GM12878 (cell line): ENCODE measurements around the gene TEKT5. TPM values are rescaled to one million over a fixed set of nuclear protein-coding genes. Genes with fewer than 3 reads are reported as not detected.

Experiments
- BCL11A ChIP-seq: IDR thresholded peaks from 2 replicates; pipeline ENCODE4 v1.6.1; 2011; ENCODE audit warnings: low read depth, low read length
- CBX5 ChIP-seq: sonication (generic); IDR thresholded peaks from 2 replicates; pipeline ENCODE4 v1.6.1; 2016; ENCODE audit warnings: low read depth, moderate library complexity, mild to moderate bottlenecking, inconsistent platforms
- CEBPB ChIP-seq, 2 experiments: fragments of 150-350 bp in 1 of 2; IDR thresholded peaks; 2 replicates each; pipeline ENCODE4 v1.6.1; 2012 to 2014; ENCODE audit warnings: low read depth in 2 of 2, low read length in 2 of 2, borderline replicate concordance in 1 of 2, inconsistent platforms in 1 of 2
- CREM ChIP-seq: IDR thresholded peaks from 2 replicates; pipeline ENCODE4 v1.6.1; 2014; ENCODE audit warnings: antibody characterized with exemption, low read depth
- EGR1 ChIP-seq, 2 experiments: IDR thresholded peaks; 1 replicate in 1 of 2; 2 replicates in 1 of 2; pipeline ENCODE4 v1.6.1; 2011 to 2012; ENCODE audit warnings: low read depth in 2 of 2, low read length in 2 of 2, borderline replicate concordance in 1 of 2, mild to moderate bottlenecking in 1 of 2, moderate library complexity in 1 of 2
- HDAC6 ChIP-seq: fragments of 200-600 bp; sonication (generic); IDR thresholded peaks from one replicate; pipeline ENCODE4 v1.8.0; 2017; ENCODE audit warnings: antibody characterized with exemption; ENCODE audit not compliant: unreplicated experiment
- JUND ChIP-seq: IDR thresholded peaks from 2 replicates; pipeline ENCODE4 v1.6.1; 2012; ENCODE audit warnings: low read depth, mild to moderate bottlenecking, low read length, improper control_type of control experiment, moderate library complexity
- KDM1A ChIP-seq: fragments of 200-600 bp; sonication (generic); IDR thresholded peaks from 2 replicates; pipeline ENCODE4 v1.6.1; 2016; ENCODE audit warnings: borderline replicate concordance
- MYC ChIP-seq: IDR thresholded peaks from 2 replicates; pipeline ENCODE4 v1.6.1; 2011; ENCODE audit warnings: mild to moderate bottlenecking, low read length, moderate library complexity, inconsistent platforms; ENCODE audit not compliant: insufficient read depth, insufficient replicate concordance, insufficient read length, severe bottlenecking
- NFYA ChIP-seq: IDR thresholded peaks from 2 replicates; pipeline ENCODE4 v1.6.1; 2011; ENCODE audit warnings: low read depth, mild to moderate bottlenecking, low read length, improper control_type of control experiment, borderline replicate concordance
- NFYB ChIP-seq: IDR thresholded peaks from 2 replicates; pipeline ENCODE4 v1.6.1; 2011; ENCODE audit warnings: low read depth, mild to moderate bottlenecking, low read length, improper control_type of control experiment, moderate library complexity; ENCODE audit not compliant: insufficient read depth
- RB1 ChIP-seq: fragments of 450-650 bp; formaldehyde crosslinking; IDR thresholded peaks from 2 replicates; pipeline ENCODE4 v1.6.1; 2017; ENCODE audit warnings: mild to moderate bottlenecking, borderline replicate concordance
- SIN3A ChIP-seq: IDR thresholded peaks from 2 replicates; pipeline ENCODE4 v1.6.1; 2012; ENCODE audit warnings: low read depth, low read length, improper control_type of control experiment
- SIX5 ChIP-seq: IDR thresholded peaks from 2 replicates; pipeline ENCODE4 v1.6.1; 2011; ENCODE audit warnings: mild to moderate bottlenecking, low read depth, low read length, moderate library complexity; ENCODE audit not compliant: severe bottlenecking
- SMAD1 ChIP-seq: fragments of 450-650 bp; IDR thresholded peaks from 2 replicates; pipeline ENCODE4 v1.6.1; 2018; ENCODE audit warnings: mild to moderate bottlenecking, low read depth; ENCODE audit not compliant: partially characterized antibody
- ZNF24 ChIP-seq: fragments of 450-650 bp; IDR thresholded peaks from 2 replicates; pipeline ENCODE4 v1.6.1; 2017; ENCODE audit warnings: antibody characterized with exemption, mild to moderate bottlenecking
- polyA plus RNA-seq, 11 experiments: library from polyadenylated mRNA; depleted of rRNA in 4 of 11; unstranded in 6 of 11; stranded (reverse) in 5 of 11; fragments of >200 nt; fragmentation: Nextera tagmentation in 4 of 11; fragmentation: Illumina TruSeq in 1 of 11; extraction: Ambion mirVana in 4 of 11; extraction: Trizol in 1 of 11; gene quantifications; 1 replicate in 1 of 11; 2 replicates in 10 of 11; pipeline versions ENCODE4 v1.2.1 to v1.2.3, GENCODE V29; 2011 to 2016; ENCODE audit warnings: inconsistent platforms in 2 of 11, missing spikeins in 2 of 11, low read depth in 1 of 11
- total RNA-seq, 4 experiments: library from RNA; depleted of rRNA in 3 of 4; stranded (reverse); fragments of >200 nt in 3 of 4; fragmentation: Illumina TruSeq in 1 of 4; extraction: Trizol in 1 of 4; gene quantifications; 2 replicates each; pipeline versions ENCODE4 v1.2.1 to v1.2.3, GENCODE V29; 2013 to 2021
- TF ChIP-seq, protein P1 (sequence below): fragments of 450-650 bp; formaldehyde crosslinking; IDR thresholded peaks from 2 replicates; pipeline ENCODE4 v1.4.0; 2022; ENCODE audit warnings: mild to moderate bottlenecking, moderate library complexity
- TF ChIP-seq, protein P2 (sequence below): fragments of 450-650 bp; formaldehyde crosslinking; IDR thresholded peaks from 2 replicates; pipeline ENCODE4 v1.4.0; 2020; ENCODE audit warnings: mild to moderate bottlenecking, moderate library complexity
- TF ChIP-seq, protein P3 (sequence below): fragments of 450-650 bp; IDR thresholded peaks from 2 replicates; pipeline ENCODE4 v1.6.1; 2017; ENCODE audit warnings: antibody characterized with exemption, mild to moderate bottlenecking, moderate library complexity

Gene TEKT5
- total and polyA plus RNA-seq, 10 of the 15 experiments (the other 5 are each of a cell fraction or from before 2014, with no cell fraction given), result 0.19 to 2.2 (median 0.68) TPM; not detected in 1

DNA sequence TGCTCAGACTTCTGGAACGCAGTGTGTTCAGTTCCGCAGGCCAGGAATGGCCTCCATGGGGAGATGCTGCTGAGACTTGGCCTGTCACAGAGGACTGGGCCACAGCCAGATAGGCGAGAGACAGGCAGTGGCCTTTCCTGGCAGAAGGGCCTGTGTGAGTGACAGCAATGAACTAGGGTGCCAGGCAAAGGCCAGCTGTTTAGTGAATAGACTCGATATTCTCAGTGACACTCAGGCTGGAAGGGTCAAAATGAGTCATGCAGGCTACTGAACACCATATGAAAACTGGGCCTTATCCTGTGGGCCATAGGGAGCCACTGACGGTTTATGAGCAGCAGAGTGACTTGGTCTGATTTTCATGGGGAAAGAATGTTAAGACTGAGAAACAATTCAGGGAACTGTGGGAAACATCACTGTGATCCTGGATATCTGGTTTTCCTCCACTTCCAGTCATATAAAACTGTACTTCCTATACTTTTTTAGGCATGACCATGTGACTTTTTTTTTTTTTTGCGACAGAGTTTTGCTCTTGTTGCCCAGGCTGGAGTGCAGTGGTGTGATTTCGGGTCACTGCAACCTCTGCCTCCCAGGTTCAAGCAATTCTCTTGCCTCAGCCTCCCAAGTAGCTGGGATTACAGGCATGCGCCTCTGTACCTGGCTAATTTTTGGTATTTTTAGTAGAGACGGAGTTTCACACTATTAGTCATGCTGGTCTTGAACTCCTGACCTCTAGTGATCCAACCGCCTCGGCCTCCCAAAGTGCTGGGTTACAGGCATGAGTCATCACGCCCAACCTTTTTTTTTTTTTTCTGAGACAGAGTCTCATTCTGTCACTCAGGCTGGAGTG is 43.7 kb upstream of the TEKT5 start (continued):
- TF ChIP-seq CEBPB (IDR thresholded peaks at IDR 0.05; ENCODE audit: borderline replicate concordance in 1 of 2, low read depth in 2 of 2, low read length in 2 of 2) (no peak), BCL11A (peak; percentile 49), MYC (no peak), NFYB (no peak), SMAD1 (no peak), NFYA (no peak), RB1 (no peak), HDAC6 (no peak), SIN3A (no peak), CBX5 (peak; percentile 17; the same call in 1 of the 2 replicates), EGR1 (IDR thresholded peaks at IDR 0.05; ENCODE audit: borderline replicate concordance in 1 of 2, low read depth in 2 of 2, low read length in 2 of 2) (peak in 1 of 2 experiments; percentile 33; a peak in 1 of 3 replicates), CREM (peak; percentile 73), SIX5 (no peak), ZNF24 (no peak), JUND (peak; percentile 65; the same call in 1 of the 2 replicates), KDM1A (no peak)
- TF ChIP-seq, protein P1, sequence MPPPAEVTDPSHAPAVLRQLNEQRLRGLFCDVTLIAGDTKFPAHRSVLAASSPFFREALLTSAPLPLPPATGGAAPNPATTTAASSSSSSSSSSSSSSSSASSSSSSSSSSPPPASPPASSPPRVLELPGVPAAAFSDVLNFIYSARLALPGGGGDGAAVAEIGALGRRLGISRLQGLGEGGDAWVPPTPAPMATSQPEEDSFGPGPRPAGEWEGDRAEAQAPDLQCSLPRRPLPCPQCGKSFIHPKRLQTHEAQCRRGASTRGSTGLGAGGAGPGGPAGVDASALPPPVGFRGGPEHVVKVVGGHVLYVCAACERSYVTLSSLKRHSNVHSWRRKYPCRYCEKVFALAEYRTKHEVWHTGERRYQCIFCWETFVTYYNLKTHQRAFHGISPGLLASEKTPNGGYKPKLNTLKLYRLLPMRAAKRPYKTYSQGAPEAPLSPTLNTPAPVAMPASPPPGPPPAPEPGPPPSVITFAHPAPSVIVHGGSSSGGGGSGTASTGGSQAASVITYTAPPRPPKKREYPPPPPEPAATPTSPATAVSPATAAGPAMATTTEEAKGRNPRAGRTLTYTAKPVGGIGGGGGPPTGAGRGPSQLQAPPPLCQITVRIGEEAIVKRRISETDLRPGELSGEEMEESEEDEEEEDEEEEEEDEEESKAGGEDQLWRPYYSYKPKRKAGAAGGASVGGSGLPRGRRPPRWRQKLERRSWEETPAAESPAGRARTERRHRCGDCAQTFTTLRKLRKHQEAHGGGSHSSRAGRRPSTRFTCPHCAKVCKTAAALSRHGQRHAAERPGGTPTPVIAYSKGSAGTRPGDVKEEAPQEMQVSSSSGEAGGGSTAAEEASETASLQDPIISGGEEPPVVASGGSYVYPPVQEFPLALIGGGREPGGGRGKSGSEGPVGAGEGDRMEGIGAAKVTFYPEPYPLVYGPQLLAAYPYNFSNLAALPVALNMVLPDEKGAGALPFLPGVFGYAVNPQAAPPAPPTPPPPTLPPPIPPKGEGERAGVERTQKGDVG (CRISPR knock-in tag), result no peak
- TF ChIP-seq, protein P2, sequence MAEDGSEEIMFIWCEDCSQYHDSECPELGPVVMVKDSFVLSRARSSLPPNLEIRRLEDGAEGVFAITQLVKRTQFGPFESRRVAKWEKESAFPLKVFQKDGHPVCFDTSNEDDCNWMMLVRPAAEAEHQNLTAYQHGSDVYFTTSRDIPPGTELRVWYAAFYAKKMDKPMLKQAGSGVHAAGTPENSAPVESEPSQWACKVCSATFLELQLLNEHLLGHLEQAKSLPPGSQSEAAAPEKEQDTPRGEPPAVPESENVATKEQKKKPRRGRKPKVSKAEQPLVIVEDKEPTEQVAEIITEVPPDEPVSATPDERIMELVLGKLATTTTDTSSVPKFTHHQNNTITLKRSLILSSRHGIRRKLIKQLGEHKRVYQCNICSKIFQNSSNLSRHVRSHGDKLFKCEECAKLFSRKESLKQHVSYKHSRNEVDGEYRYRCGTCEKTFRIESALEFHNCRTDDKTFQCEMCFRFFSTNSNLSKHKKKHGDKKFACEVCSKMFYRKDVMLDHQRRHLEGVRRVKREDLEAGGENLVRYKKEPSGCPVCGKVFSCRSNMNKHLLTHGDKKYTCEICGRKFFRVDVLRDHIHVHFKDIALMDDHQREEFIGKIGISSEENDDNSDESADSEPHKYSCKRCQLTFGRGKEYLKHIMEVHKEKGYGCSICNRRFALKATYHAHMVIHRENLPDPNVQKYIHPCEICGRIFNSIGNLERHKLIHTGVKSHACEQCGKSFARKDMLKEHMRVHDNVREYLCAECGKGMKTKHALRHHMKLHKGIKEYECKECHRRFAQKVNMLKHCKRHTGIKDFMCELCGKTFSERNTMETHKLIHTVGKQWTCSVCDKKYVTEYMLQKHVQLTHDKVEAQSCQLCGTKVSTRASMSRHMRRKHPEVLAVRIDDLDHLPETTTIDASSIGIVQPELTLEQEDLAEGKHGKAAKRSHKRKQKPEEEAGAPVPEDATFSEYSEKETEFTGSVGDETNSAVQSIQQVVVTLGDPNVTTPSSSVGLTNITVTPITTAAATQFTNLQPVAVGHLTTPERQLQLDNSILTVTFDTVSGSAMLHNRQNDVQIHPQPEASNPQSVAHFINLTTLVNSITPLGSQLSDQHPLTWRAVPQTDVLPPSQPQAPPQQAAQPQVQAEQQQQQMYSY (CRISPR knock-in tag), result no peak
- TF ChIP-seq, protein P3, sequence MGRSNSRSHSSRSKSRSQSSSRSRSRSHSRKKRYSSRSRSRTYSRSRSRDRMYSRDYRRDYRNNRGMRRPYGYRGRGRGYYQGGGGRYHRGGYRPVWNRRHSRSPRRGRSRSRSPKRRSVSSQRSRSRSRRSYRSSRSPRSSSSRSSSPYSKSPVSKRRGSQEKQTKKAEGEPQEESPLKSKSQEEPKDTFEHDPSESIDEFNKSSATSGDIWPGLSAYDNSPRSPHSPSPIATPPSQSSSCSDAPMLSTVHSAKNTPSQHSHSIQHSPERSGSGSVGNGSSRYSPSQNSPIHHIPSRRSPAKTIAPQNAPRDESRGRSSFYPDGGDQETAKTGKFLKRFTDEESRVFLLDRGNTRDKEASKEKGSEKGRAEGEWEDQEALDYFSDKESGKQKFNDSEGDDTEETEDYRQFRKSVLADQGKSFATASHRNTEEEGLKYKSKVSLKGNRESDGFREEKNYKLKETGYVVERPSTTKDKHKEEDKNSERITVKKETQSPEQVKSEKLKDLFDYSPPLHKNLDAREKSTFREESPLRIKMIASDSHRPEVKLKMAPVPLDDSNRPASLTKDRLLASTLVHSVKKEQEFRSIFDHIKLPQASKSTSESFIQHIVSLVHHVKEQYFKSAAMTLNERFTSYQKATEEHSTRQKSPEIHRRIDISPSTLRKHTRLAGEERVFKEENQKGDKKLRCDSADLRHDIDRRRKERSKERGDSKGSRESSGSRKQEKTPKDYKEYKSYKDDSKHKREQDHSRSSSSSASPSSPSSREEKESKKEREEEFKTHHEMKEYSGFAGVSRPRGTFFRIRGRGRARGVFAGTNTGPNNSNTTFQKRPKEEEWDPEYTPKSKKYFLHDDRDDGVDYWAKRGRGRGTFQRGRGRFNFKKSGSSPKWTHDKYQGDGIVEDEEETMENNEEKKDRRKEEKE, result no peak
